RPMI7951 (cell line): Measurements from ENCODE around the gene SLC39A6. TPM values are rescaled to one million over a fixed set of nuclear protein-coding genes. Genes with fewer than 3 reads are reported as not detected.

Experiments used
- DNase-seq: peaks from one replicate; pipeline ENCODE4 v3.0.0-alpha.2; 2012; ENCODE audit warnings: low read depth
- total RNA-seq: library from RNA; depleted of rRNA; stranded (reverse); fragments of >200 nt; shearing (Covaris generic); gene quantifications from 2 replicates; pipeline ENCODE4 v1.2.3, GENCODE V29; 2014; rRNA removed

Gene SLC39A6
- total RNA-seq, 1 experiment from 2014 or later, result 87.5 TPM

GRCh38 chr18:36064027-36064808 lies 64.9 kb downstream of the SLC39A6 start:
- no peak for DNase-seq

- DNase-seq, result no peak
Measured at GRCh38 chr18:36058674-36059073, 70.5 kb downstream of the SLC39A6 start.

Other genes with a start within 250 kb of the SLC39A6 start
- 32.5 and 42.1 TPM in 2 replicates for gene RPRD1A, start 61.8 kb downstream of the SLC39A6 start, total RNA-seq
- 47.9 and 52.7 TPM in 2 replicates for gene ELP2, start 559 bp upstream of the SLC39A6 start, total RNA-seq
- 4.9 and 5.1 TPM in 2 replicates for gene MOCOS, start 58.2 kb upstream of the SLC39A6 start, total RNA-seq
- gene FHOD3, start 168.4 kb upstream of the SLC39A6 start, total RNA-seq, result 13.7 and 15.1 TPM in 2 replicates